HepG2 (cell line): ENCODE results near the gene FAM118A. TPM values are rescaled to one million over a fixed set of nuclear protein-coding genes. Genes with fewer than 3 reads are reported as not detected.

Experiments
- BORCS8-MEF2B ChIP-seq: sonication (generic); formaldehyde crosslinking; IDR thresholded peaks from 2 replicates; pipeline ENCODE4 v1.8.0; 2022; ENCODE audit warnings: mild to moderate bottlenecking, missing genetic modification reagents
- E2F5 ChIP-seq: sonication (generic); formaldehyde crosslinking; conservative IDR thresholded peaks from 2 replicates; pipeline ENCODE4 v1.4.0; 2020; ENCODE audit warnings: missing genetic modification reagents
- FOSL1 ChIP-seq: sonication (generic); formaldehyde crosslinking; IDR thresholded peaks from 2 replicates; pipeline ENCODE4 v1.9.0; 2021; ENCODE audit warnings: missing genetic modification reagents, borderline replicate concordance
- NR2F6 ChIP-seq, 2 experiments: IDR thresholded peaks; 2 replicates each; pipeline ENCODE4 v1.6.1; 2016; ENCODE audit warnings: antibody characterized with exemption in 1 of 2, mild to moderate bottlenecking in 1 of 2
- RERE ChIP-seq: IDR thresholded peaks from 2 replicates; pipeline ENCODE4 v1.6.1; 2016; ENCODE audit warnings: low read depth, missing genetic modification reagents, missing compliant biosample characterization
- RXRA ChIP-seq: sonication (generic); formaldehyde crosslinking; IDR thresholded peaks from 2 replicates; pipeline ENCODE4 v1.5.1; 2020; ENCODE audit warnings: missing genetic modification reagents
- SMYD3 ChIP-seq: sonication (generic); formaldehyde crosslinking; IDR thresholded peaks from 2 replicates; pipeline ENCODE4 v1.8.1; 2023; ENCODE audit warnings: mild to moderate bottlenecking, missing genetic modification reagents
- ZBTB26 ChIP-seq: IDR thresholded peaks from 2 replicates; pipeline ENCODE4 v1.6.1; 2016; ENCODE audit warnings: missing compliant biosample characterization, missing genetic modification reagents, borderline replicate concordance
- ZFP36 ChIP-seq: fragments of 150-350 bp; IDR thresholded peaks from 2 replicates; pipeline ENCODE4 v1.6.1; 2018; ENCODE audit warnings: borderline replicate concordance, low read length, low read depth; ENCODE audit not compliant: partially characterized antibody
- ZFYVE20 ChIP-seq: sonication (generic); formaldehyde crosslinking; IDR thresholded peaks from 2 replicates; pipeline ENCODE4 v1.8.0; 2023; ENCODE audit warnings: low read depth, mild to moderate bottlenecking, moderate library complexity, missing genetic modification reagents, borderline replicate concordance
- ZIK1 ChIP-seq: sonication (generic); formaldehyde crosslinking; IDR thresholded peaks from 2 replicates; pipeline ENCODE4 v1.5.0; 2020; ENCODE audit warnings: mild to moderate bottlenecking, low read depth, missing genetic modification reagents, borderline replicate concordance
- ZNF251 ChIP-seq: sonication (generic); formaldehyde crosslinking; IDR thresholded peaks from 2 replicates; pipeline ENCODE4 v1.9.0; 2021; ENCODE audit warnings: mild to moderate bottlenecking, missing genetic modification reagents
- ZNF687 ChIP-seq: sonication (generic); formaldehyde crosslinking; IDR thresholded peaks from 2 replicates; pipeline ENCODE4 v1.5.1; 2020; ENCODE audit warnings: mild to moderate bottlenecking, missing genetic modification reagents, moderate library complexity
- ZNF883 ChIP-seq: sonication (generic); formaldehyde crosslinking; IDR thresholded peaks from 2 replicates; pipeline ENCODE4 v1.5.1; 2020; ENCODE audit warnings: mild to moderate bottlenecking, missing genetic modification reagents; ENCODE audit errors: not compliant biosample characterization
- polyA plus RNA-seq, 8 experiments: library from polyadenylated mRNA; depleted of rRNA in 3 of 8; stranded (reverse) in 7 of 8; unstranded in 1 of 8; fragments of >200 nt; fragmentation: Illumina TruSeq in 4 of 8; extraction: Trizol in 4 of 8; gene quantifications; 2 replicates each; pipeline versions ENCODE4 v1.2.1 to v1.2.3, GENCODE V29; 2011 to 2016; ENCODE audit warnings: low read depth in 4 of 8, missing spikeins in 1 of 8, mixed read lengths in 1 of 8; ENCODE audit not compliant: insufficient read depth in 1 of 8
- total RNA-seq, 5 experiments: library from RNA; depleted of rRNA; stranded (reverse); fragments of >200 nt; fragmentation: Illumina TruSeq; extraction: Trizol; gene quantifications; 2 replicates each; pipeline ENCODE4 v1.2.3, GENCODE V29; 2016; ENCODE audit warnings: low read depth in 1 of 5

Gene FAM118A
- total and polyA plus RNA-seq, 2 of the 13 experiments (the other 11 are each of a cell fraction or from before 2014, with no cell fraction given) = 36.7 to 48.2 TPM

GRCh38 chr22:45286854-45287551 lies 22.7 kb upstream of the FAM118A start (continued):
- TF ChIP-seq ZBTB26 (CRISPR knock-in tag) (0 out of 2 replicates have a peak, but pooled peaks have one; percentile 35), ZNF251 (CRISPR knock-in tag) (no peak), RXRA (CRISPR knock-in tag) (peak; percentile 75), RERE (CRISPR knock-in tag) (no peak), ZIK1 (CRISPR knock-in tag) (0 out of 2 replicates have a peak, but pooled peaks have one; percentile 22), FOSL1 (CRISPR knock-in tag) (no peak), BORCS8-MEF2B (CRISPR knock-in tag) (peak; percentile 38; the same call in 1 of the 2 replicates), SMYD3 (CRISPR knock-in tag) (peak; percentile 59; the same call in 1 of the 2 replicates), ZFP36 (no peak), ZNF883 (CRISPR knock-in tag) (peak; percentile 16), NR2F6 (IDR thresholded peaks at IDR 0.05) (peak; percentile 64), NR2F6 (CRISPR knock-in tag; IDR thresholded peaks at IDR 0.05) (peak; percentile 43; the same call in 1 of the 2 replicates), ZNF687 (CRISPR knock-in tag) (peak; percentile 90), E2F5 (CRISPR knock-in tag) (no peak), ZFYVE20 (CRISPR knock-in tag) (no peak)
